Smooth muscle cell (in vitro differentiated cells): Measurements from ENCODE around the gene STX16. TPM values are rescaled to one million over a fixed set of nuclear protein-coding genes. Genes with fewer than 3 reads are reported as not detected.

Experiments
- DNase-seq: peaks from one replicate; lab custom pipeline; 2025; ENCODE audit not compliant: unreplicated experiment; lab: John Stamatoyannopoulos, UW
- H2AFZ ChIP-seq: fragments of 200-600 bp; sonication (generic); 2 replicates; pipeline ENCODE4 v1.6.0; 2016; ENCODE audit warnings: antibody characterized with exemption, low read depth, mild to moderate bottlenecking
- H3F3A ChIP-seq: fragments of 200-600 bp; sonication (generic); 2 replicates; pipeline ENCODE4 v1.6.0; 2017; ENCODE audit warnings: antibody characterized with exemption, low read depth
- H3K27ac ChIP-seq: fragments of 200-600 bp; sonication (generic); 2 replicates; pipeline ENCODE4 v1.5.1; 2016; ENCODE audit warnings: low read depth, mild to moderate bottlenecking
- H3K27me3 ChIP-seq: fragments of 200-600 bp; sonication (generic); 2 replicates; pipeline ENCODE4 v1.6.1; 2016; ENCODE audit warnings: low read depth, mild to moderate bottlenecking
- H3K36me3 ChIP-seq: fragments of 200-600 bp; sonication (generic); 2 replicates; pipeline ENCODE4 v1.5.1; 2016; ENCODE audit warnings: low read depth
- H3K4me1 ChIP-seq: fragments of 200-600 bp; sonication (generic); 2 replicates; pipeline ENCODE4 v1.5.1; 2016; ENCODE audit warnings: low read depth
- H3K4me2 ChIP-seq: fragments of 200-600 bp; sonication (generic); 2 replicates; pipeline ENCODE4 v1.6.0; 2016; ENCODE audit warnings: mild to moderate bottlenecking
- H3K4me3 ChIP-seq: fragments of 200-600 bp; sonication (generic); 2 replicates; pipeline ENCODE4 v1.5.1; 2016; ENCODE audit warnings: mild to moderate bottlenecking
- H3K79me2 ChIP-seq: fragments of 200-600 bp; sonication (generic); 2 replicates; pipeline ENCODE4 v1.6.0; 2016; ENCODE audit warnings: low read depth, mild to moderate bottlenecking
- H3K9ac ChIP-seq: fragments of 200-600 bp; sonication (generic); 2 replicates; pipeline ENCODE4 v1.6.0; 2016; ENCODE audit warnings: low read depth
- H3K9me3 ChIP-seq: fragments of 200-600 bp; sonication (generic); replicated peaks from 2 replicates; pipeline ENCODE4 v1.5.1; 2016; ENCODE audit warnings: low read depth
- H4K20me1 ChIP-seq: fragments of 200-600 bp; sonication (generic); 2 replicates; pipeline ENCODE4 v1.6.0; 2016; ENCODE audit warnings: low read depth
- WGBS: methylation state at CpG from one replicate; pipeline ENCODE4 v1.1.7; 2016; ENCODE audit warnings: low lambda C conversion rate; 5-methylcytosine and 5-hydroxymethylcytosine counted together
- polyA plus RNA-seq: library from polyadenylated mRNA; unstranded; fragments of >200 nt; fragmentation: Nextera tagmentation; extraction: Ambion mirVana; gene quantifications from 2 replicates; pipeline ENCODE4 v1.2.1, GENCODE V29; 2016
- total RNA-seq: library from RNA; depleted of rRNA; stranded (reverse); fragments of >200 nt; gene quantifications from 2 replicates; pipeline ENCODE4 v1.2.3, GENCODE V29; 2014
- TF ChIP-seq, protein P1 (sequence below): fragments of 200-600 bp; sonication (generic); IDR thresholded peaks from 2 replicates; pipeline ENCODE4 v1.5.1; 2017; ENCODE audit warnings: borderline replicate concordance, mild to moderate bottlenecking, antibody characterized with exemption; ENCODE audit not compliant: insufficient read depth, poor library complexity, severe bottlenecking

STX16 gene
- total and polyA plus RNA-seq, 2 experiments from 2014 or later, result 22.5 to 35.8 TPM

DNA sequence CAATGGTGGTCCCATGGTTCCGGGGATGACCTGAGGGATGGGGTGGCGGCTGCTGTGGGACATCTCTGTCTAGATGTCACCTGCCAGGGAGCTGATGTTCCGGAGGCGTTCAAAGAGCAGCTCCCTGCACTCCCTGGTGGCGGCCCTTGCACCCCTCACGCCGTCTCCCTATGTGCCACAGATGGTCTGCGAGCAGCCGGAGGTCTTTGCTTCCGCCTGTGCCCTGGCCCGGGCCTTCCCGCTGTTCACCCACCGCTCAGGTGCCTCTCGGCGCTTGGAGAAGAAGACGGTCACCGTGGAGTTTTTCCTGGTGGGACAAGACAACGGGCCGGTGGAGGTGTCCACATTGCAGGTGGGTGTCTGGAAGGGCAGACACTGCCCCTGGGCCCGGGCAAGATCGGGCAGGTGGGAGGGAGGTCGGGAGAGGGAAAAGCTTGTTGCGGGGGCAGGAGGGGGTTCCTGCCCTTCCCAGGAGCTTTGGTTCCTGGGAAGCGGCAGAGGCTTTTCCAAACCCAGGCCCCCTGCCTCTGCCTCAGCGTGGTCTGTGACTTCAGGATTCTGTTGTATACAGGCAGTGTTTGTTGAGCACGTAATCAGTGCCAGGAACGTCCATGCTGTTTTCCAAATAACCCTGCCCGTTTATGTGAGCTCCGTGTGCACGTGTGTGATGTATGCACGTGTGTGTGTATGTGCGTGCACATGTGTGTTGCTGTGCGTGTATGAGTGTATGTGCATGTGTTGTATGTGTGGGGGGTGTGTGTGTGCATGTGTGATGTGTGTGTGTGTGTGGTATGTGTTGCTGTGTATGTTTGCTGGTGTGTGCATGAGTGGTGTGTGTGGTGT, 43.4 kb downstream of the STX16 start:
- H3K4me2 ChIP-seq, result peak overlapping the region; percentile 89
- no peak overlapping the region for H3K9ac ChIP-seq
- H3K79me2 ChIP-seq, result no peaks in the 10 kb centered on the region
- H2AFZ ChIP-seq, result no peak overlapping the region
- WGBS, result 96% methylated on average over 33 of the region's 33 CpGs
- peaks cover 8% of the 10 kb centered on the region for H3K4me1 ChIP-seq
- H4K20me1 ChIP-seq, result no peaks in the 10 kb centered on the region
- peaks cover 8% of the 10 kb centered on the region for H3F3A ChIP-seq
- DNase-seq, result no peak
- no peak overlapping the region for H3K4me3 ChIP-seq
- H3K27me3 ChIP-seq, result no peaks in the 10 kb centered on the region
- H3K36me3 ChIP-seq, result no peaks in the 10 kb centered on the region
- no peak overlapping the region for H3K27ac ChIP-seq
- TF ChIP-seq, protein P1, sequence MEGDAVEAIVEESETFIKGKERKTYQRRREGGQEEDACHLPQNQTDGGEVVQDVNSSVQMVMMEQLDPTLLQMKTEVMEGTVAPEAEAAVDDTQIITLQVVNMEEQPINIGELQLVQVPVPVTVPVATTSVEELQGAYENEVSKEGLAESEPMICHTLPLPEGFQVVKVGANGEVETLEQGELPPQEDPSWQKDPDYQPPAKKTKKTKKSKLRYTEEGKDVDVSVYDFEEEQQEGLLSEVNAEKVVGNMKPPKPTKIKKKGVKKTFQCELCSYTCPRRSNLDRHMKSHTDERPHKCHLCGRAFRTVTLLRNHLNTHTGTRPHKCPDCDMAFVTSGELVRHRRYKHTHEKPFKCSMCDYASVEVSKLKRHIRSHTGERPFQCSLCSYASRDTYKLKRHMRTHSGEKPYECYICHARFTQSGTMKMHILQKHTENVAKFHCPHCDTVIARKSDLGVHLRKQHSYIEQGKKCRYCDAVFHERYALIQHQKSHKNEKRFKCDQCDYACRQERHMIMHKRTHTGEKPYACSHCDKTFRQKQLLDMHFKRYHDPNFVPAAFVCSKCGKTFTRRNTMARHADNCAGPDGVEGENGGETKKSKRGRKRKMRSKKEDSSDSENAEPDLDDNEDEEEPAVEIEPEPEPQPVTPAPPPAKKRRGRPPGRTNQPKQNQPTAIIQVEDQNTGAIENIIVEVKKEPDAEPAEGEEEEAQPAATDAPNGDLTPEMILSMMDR, result no peak
- H3K9me3 ChIP-seq, result no peaks in the 10 kb centered on the region

DNA sequence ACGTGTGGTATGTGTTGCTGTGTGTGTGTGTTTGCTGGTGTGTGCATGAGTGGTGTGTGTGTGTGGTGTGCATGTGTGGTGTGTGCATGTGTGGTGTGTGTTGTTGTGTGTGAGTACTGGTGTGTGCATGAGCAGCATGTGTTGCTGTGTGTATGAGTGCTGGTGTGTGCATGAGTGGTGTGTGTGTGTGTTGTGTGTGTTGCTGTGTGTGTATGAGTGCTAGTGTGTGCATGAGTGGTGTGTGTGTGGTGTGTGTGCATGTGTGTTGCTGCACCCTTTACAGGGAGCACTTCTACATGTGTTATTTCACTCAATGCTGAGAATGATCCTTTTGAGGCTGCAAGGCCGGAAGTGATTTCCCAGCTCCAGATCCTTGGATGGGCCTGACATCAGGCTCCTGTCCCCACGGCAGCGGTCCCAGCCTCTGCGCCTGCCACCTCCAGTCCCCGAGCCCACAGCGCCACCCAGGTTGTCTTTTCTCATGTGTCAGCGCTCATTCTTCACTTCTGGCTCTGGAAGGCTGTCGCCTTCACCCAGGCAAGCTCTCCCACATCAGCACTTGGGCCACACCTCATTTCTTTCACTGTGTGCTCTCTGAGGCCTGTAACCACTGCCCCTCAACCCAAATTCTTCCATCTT, 44.1 kb downstream of the STX16 start:
- H3K4me3 ChIP-seq, result no peak overlapping the region
- TF ChIP-seq, protein P1, result no peak
- H3K27me3 ChIP-seq, result no peaks in the 10 kb centered on the region
- H3K79me2 ChIP-seq, result no peaks in the 10 kb centered on the region
- H3K9me3 ChIP-seq, result no peaks in the 10 kb centered on the region
- peaks cover 8% of the 10 kb centered on the region for H3F3A ChIP-seq
- H4K20me1 ChIP-seq, result no peaks in the 10 kb centered on the region
- DNase-seq, result no peak
- H3K36me3 ChIP-seq, result no peaks in the 10 kb centered on the region
- H3K4me2 ChIP-seq, result no peak overlapping the region
- WGBS, result 87% methylated on average over 8 of the region's 9 CpGs
- no peak overlapping the region for H3K9ac ChIP-seq
- no peak overlapping the region for H2AFZ ChIP-seq
- no peak overlapping the region for H3K27ac ChIP-seq
- peaks cover 8% of the 10 kb centered on the region for H3K4me1 ChIP-seq

DNA sequence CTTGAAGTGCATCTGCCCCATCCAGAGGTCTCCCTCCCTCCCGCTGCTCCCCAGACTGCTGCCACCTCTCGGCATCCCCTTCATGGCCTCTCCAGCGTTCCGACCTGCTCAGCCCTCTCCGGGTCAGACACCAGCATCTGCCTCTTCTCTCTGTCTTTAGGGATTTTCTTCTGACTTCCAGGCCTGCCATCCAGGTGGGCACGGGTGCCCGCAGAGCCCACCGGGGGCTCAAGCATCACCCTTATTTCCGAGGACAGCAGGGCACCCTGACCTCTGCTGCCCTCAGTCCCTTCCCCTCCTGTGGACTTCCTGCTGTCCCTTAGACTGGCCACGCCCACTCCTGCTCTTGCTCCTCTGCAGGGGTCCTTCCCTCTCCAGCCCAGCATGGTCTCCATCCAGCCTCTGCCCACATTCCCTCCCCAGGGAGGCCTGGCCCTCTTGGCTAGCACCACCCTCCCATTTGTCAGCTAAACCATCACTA, 44.9 kb downstream of the STX16 start:
- H3K4me3 ChIP-seq, result no peak overlapping the region
- TF ChIP-seq, protein P1, result no peak
- WGBS, result 94% methylated on average over 10 of the region's 10 CpGs

More for the DNA sequence above, 44.9 kb downstream of the STX16 start:
- no peaks in the 10 kb centered on the region for H4K20me1 ChIP-seq
- DNase-seq, result no peak
- H3K36me3 ChIP-seq, result no peaks in the 10 kb centered on the region
- no peaks in the 10 kb centered on the region for H3K9me3 ChIP-seq
- H3K4me2 ChIP-seq, result no peak overlapping the region
- H3F3A ChIP-seq, result peaks cover 8% of the 10 kb centered on the region
- no peak overlapping the region for H2AFZ ChIP-seq
- H3K27me3 ChIP-seq, result no peaks in the 10 kb centered on the region
- H3K9ac ChIP-seq, result no peak overlapping the region
- no peaks in the 10 kb centered on the region for H3K79me2 ChIP-seq
- H3K4me1 ChIP-seq, result peaks cover 8% of the 10 kb centered on the region
- no peak overlapping the region for H3K27ac ChIP-seq
